OCI-LY7 (cell line): Measurements from ENCODE around the gene AKIRIN2. TPM values are rescaled to one million over a fixed set of nuclear protein-coding genes. Genes with fewer than 3 reads are reported as not detected.

ENCODE experiments used
- BruUV-seq: library from RNA; stranded (reverse); fragments of 400-500 nt; replicated peaks from 2 replicates; lab custom pipeline; 2021; lab: Mats Ljungman, UMichigan
- CTCF ChIA-PET: fragments of 300-600 bp; sonication (Branson Sonifier 250); formaldehyde crosslinking; loops from one replicate; lab custom pipeline; 2022; ENCODE audit warnings: antibody characterized with exemption; ENCODE audit not compliant: unreplicated experiment; lab: Charles Lee
- POLR2A ChIA-PET: fragments of 300-600 bp; sonication (Branson Sonifier 250); formaldehyde crosslinking; loops from one replicate; lab custom pipeline; 2022; ENCODE audit warnings: antibody characterized with exemption; lab: Charles Lee
- DNase-seq: peaks from one replicate; pipeline ENCODE4 v3.0.0-alpha.2; 2015; ENCODE audit warnings: low spot score
- H2AFZ ChIP-seq: fragments of 200-600 bp; sonication (generic), shearing (Covaris generic); 2 replicates; pipeline ENCODE4 v1.6.1; 2014; ENCODE audit warnings: mild to moderate bottlenecking, antibody characterized with exemption, low read length, moderate library complexity
- H3K27ac ChIP-seq: fragments of 200-600 bp; sonication (generic); 2 replicates; pipeline ENCODE4 v1.5.1; 2014; ENCODE audit warnings: mixed run types, low read depth, mild to moderate bottlenecking, moderate library complexity, low read length, inconsistent platforms; ENCODE audit not compliant: poor library complexity, severe bottlenecking
- H3K36me3 ChIP-seq: fragments of 200-600 bp; sonication (generic); 2 replicates; pipeline ENCODE4 v1.6.1; 2014; ENCODE audit warnings: mild to moderate bottlenecking, antibody characterized with exemption, low read length, moderate library complexity, mixed read lengths; ENCODE audit not compliant: insufficient read depth
- H3K4me1 ChIP-seq: fragments of 200-600 bp; sonication (generic); 2 replicates; pipeline ENCODE4 v1.5.1; 2014; ENCODE audit warnings: mild to moderate bottlenecking, low read length; ENCODE audit not compliant: insufficient read depth, poor library complexity, severe bottlenecking
- H3K4me2 ChIP-seq: fragments of 200-600 bp; sonication (generic); 2 replicates; pipeline ENCODE4 v1.6.1; 2014; ENCODE audit warnings: mild to moderate bottlenecking, low read length
- H3K4me3 ChIP-seq: fragments of 200-600 bp; sonication (generic); 2 replicates; pipeline ENCODE4 v1.5.1; 2014; ENCODE audit warnings: mild to moderate bottlenecking, low read depth, low read length; ENCODE audit not compliant: poor library complexity, severe bottlenecking
- H3K79me2 ChIP-seq: fragments of 200-600 bp; sonication (generic); 2 replicates; pipeline ENCODE4 v1.6.1; 2016; ENCODE audit warnings: low read depth, mild to moderate bottlenecking, low read length, moderate library complexity, mixed read lengths; ENCODE audit not compliant: insufficient read depth
- H3K9me2 ChIP-seq: fragments of 200-600 bp; sonication (generic); 2 replicates; pipeline ENCODE4 v1.6.1; 2016; ENCODE audit warnings: mild to moderate bottlenecking, low read length, mixed read lengths; ENCODE audit not compliant: insufficient read depth
- H3K9me3 ChIP-seq: fragments of 200-600 bp; sonication (generic); 2 replicates; pipeline ENCODE4 v1.6.1; 2014; ENCODE audit warnings: mild to moderate bottlenecking, mixed run types, low read length, mixed read lengths
- H4K20me1 ChIP-seq: fragments of 200-600 bp; sonication (generic); 2 replicates; pipeline ENCODE4 v1.6.1; 2014; ENCODE audit warnings: mild to moderate bottlenecking, antibody characterized with exemption, low read length, moderate library complexity, mixed read lengths; ENCODE audit not compliant: insufficient read depth
- EZH2phosphoT487 ChIP-seq: fragments of 200-600 bp; sonication (generic); IDR thresholded peaks from 2 replicates; pipeline ENCODE4 v1.6.1; 2018; ENCODE audit warnings: low read depth, borderline replicate concordance, mild to moderate bottlenecking, mixed run types, antibody characterized with exemption, low read length, moderate library complexity, mixed read lengths
- intact Hi-C: fragments of 100-400 bp; cut with micrococcal nuclease; formaldehyde crosslinking; loops from one replicate; pipeline ENCODE4 v1.10.0; 2022; ENCODE audit not compliant: unreplicated experiment
- total RNA-seq, 2 experiments: library from RNA; depleted of rRNA in 1 of 2; stranded (reverse); fragments of >200 nt in 1 of 2; shearing (Covaris generic) in 1 of 2; gene quantifications; 2 replicates each; pipeline ENCODE4 v1.2.3, GENCODE V29; 2014 to 2022
- TF ChIP-seq, protein P1 (sequence below): fragments of 200-600 bp; sonication (generic); conservative IDR thresholded peaks from 2 replicates; pipeline ENCODE4 v1.5.1; 2014; ENCODE audit warnings: mild to moderate bottlenecking, antibody characterized with exemption, low read length, moderate library complexity, mixed read lengths

Gene AKIRIN2
- total RNA-seq, 2 experiments from 2014 or later = 70.4 to 127 TPM

- Histone ChIP-seq H2AFZ (no peak overlapping the region), H3K9me3 (no peaks in the 10 kb centered on the region; the same call in none of the 2 replicates), H3K9me2 (no peaks in the 10 kb centered on the region), H3K79me2 (no peaks in the 10 kb centered on the region), H3K36me3 (no peaks in the 10 kb centered on the region), H3K27ac (no peak overlapping the region), H4K20me1 (no peaks in the 10 kb centered on the region), H3K4me1 (peaks cover 13% of the 10 kb centered on the region), H3K4me3 (no peak overlapping the region), H3K4me2 (no peak overlapping the region)
- TF ChIP-seq, protein P1, sequence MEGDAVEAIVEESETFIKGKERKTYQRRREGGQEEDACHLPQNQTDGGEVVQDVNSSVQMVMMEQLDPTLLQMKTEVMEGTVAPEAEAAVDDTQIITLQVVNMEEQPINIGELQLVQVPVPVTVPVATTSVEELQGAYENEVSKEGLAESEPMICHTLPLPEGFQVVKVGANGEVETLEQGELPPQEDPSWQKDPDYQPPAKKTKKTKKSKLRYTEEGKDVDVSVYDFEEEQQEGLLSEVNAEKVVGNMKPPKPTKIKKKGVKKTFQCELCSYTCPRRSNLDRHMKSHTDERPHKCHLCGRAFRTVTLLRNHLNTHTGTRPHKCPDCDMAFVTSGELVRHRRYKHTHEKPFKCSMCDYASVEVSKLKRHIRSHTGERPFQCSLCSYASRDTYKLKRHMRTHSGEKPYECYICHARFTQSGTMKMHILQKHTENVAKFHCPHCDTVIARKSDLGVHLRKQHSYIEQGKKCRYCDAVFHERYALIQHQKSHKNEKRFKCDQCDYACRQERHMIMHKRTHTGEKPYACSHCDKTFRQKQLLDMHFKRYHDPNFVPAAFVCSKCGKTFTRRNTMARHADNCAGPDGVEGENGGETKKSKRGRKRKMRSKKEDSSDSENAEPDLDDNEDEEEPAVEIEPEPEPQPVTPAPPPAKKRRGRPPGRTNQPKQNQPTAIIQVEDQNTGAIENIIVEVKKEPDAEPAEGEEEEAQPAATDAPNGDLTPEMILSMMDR = no peak
- TF ChIP-seq EZH2phosphoT487 = no peak
- POLR2A ChIA-PET = interaction anchor here (0.9 to 1.9 kb wide), 3 partner anchors 9 to 36 kb away, joined by 4 to 5 read pairs (median 4); partner anchors contain the start of gene AKIRIN2
- no peak for DNase-seq
- intact Hi-C loops = no loop called here
- BruUV-seq = no TSS peak
- CTCF ChIA-PET = interaction anchor here (1.2 kb wide), 1 partner anchor 10 kb away, joined by 3 read pairs; no protein-coding TSS in a partner anchor
Observed at GRCh38 chr6:87738000-87738399, 36.0 kb upstream of the AKIRIN2 start.

DNA sequence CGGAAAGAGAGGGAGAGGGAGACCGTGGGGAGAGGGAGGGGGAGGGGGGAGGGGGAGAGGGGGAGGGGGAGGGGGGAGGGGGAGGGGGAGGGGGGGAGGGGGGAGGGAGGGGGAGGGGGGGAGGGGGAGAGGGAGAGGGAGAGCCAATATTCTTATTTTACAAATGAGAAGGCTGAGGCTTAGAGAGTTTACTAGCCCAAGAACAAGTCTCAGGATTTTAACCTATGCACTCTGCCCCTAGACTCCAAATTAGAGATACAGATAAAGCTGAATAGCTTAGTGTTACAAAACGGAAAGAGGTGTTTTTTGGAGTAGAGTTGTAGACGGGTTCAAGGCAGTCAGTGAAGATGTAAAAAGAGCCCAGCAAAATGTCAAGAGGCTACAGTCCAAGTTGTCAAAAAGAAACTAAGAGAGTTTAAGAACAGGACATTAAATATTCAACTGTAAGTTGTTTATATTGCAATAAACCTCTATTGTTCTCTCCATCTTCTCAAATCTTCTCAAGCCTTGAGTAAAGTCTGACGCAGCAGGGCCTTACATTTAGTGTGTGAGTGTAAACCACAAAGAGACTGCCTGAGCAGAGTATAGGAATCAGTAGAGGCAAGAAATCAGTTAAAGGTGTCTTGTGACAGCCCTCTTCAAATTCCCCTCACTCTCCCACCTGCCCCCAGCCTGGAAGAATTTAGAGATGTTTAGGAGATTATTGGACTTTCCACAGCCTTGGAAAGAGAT, 34.9 kb upstream of the AKIRIN2 start:
- H3K9me3 ChIP-seq = no peaks in the 10 kb centered on the region; the same call in 1 of the 2 replicates
- H4K20me1 ChIP-seq = no peaks in the 10 kb centered on the region
- no peak overlapping the region for H3K27ac ChIP-seq
- TF ChIP-seq, protein P1 = no peak
- no peak for TF ChIP-seq EZH2phosphoT487
- POLR2A ChIA-PET = no interaction called here
- no peak overlapping the region for H3K4me2 ChIP-seq
- peak overlapping the region; percentile 2; the same call in 1 of the 2 replicates for H2AFZ ChIP-seq
- no peak overlapping the region for H3K4me3 ChIP-seq
- peaks cover 4% of the 10 kb centered on the region for H3K4me1 ChIP-seq
- H3K79me2 ChIP-seq = no peaks in the 10 kb centered on the region
- intact Hi-C loops = no loop called here
- BruUV-seq = no TSS peak
- DNase-seq = no peak
- H3K9me2 ChIP-seq = no peaks in the 10 kb centered on the region
- CTCF ChIA-PET = no interaction called here
- no peaks in the 10 kb centered on the region for H3K36me3 ChIP-seq
